CMK (cell line): ENCODE results near the gene IFNA21.
"Not testable (repeated sequence)": the region's sequence is repeated elsewhere in the genome, so short reads cannot be mapped to it uniquely, and the experiment has no call there.

Experiments
- DNase-seq: peaks from one replicate; pipeline ENCODE4 v3.0.0-alpha.2; 2010; ENCODE audit warnings: low read depth

Gene IFNA21

DNA sequence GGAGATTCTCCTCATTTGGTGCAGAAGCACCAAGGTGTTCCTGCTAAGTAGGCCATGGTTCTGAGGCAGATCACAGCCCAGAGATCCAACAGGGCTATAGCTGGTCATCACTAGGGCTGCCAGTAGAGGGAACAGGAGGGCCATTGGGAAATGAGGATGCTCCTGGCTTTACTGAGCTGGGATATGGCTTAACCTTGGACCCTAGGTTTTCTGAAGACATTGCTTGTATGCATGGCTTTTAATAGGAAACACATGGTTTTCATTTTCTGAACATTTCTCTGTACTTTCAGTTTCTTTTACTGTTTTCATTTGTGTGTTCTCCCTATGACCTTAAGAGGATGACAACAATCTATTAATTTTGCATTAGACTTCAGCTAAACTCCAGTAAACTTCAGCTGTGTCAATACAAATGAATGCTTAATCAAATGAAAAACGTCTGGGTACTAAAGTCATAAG lies 25.0 kb downstream of the IFNA21 start, which contains the start of gene IFNW1:
TSS of gene IFNW1 (minus strand) at position 406 of the 456 bp plus-strand sequence. CDS start at position 144, 262 bp downstream.
- DNase-seq, result no peak

- no peak for DNase-seq
These were observed 29.4 kb downstream of the IFNA21 start for GRCh38 chr9:21137020-21137419.

DNA sequence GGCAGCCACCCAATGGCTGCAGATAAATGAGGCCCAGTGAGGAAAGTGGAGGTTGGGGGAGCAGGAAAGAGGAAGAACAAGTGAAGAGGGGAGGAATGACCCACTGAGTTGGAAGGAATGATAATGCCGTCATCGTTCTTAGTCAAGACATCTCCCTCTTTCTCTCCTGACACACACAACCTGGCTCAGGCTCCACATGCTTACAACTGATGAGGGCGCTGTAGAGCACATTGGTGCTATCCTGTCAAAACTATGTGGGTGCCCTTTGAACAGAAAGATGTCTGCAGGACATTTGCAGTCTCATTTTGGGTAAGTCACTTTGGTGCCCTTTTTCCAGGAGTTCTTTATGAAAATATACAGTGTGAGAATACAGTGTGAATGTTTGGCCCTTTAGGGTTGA lies 30.7 kb downstream of the IFNA21 start:
- DNase-seq, result no peak

- not testable (repeated sequence) for DNase-seq
These were observed 38.3 kb downstream of the IFNA21 start for GRCh38 chr9:21128186-21128585.

GRCh38 chr9:21121595-21122251 lies 44.7 kb downstream of the IFNA21 start:
- no peak for DNase-seq

DNA sequence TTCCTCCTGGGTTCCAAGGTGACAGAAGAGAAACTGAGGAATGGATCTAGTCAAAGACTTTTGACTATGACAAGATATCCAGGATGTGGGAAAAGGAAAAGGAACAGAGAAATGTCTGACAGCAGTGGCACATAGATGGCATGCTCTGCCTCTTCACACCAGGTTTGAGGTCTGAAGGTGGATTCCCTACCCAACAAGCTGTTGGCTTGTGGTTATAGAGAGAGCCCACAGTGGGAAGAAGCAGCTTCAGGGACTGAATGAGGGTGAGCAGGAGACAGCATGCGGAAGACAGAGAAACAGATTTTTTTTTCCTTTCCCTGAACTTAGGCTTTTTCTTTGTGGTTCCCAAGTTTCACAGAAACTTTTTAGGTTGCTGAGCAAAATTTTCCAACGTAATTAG lies 45.4 kb downstream of the IFNA21 start:
- DNase-seq, result no peak

DNA sequence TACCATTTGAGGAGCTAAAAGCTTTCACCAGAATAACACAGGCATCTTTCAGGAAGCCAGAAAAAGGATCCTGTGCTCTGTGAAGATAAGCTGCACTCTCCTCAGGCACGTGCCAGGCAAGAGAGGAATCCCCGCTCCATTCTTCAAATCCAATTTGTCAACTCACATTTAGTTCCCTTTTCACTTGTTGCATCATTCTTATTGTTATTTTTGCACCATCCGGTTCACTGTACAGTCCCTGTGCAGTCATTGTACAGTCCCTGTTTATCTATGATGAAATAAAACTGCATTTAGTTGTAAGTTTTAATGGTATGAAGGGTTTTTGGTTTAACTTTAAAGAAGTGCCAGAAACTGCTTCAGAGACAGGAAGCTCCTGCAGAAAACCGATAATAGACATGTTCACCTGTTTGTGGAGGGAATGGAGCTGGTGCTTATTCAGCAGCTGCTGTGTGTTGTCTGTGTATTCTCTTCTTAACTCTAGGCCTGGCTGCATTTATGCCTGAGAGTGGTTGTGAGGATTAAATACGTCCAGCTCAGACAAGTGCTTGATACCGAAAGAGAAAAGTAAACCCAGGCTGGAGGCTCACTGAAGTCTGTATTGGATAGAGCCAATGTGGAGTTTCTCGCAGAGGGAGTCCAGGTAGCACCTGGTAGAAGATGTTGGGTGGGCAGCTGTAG lies 47.2 kb downstream of the IFNA21 start:
- DNase-seq, result no peak
